Medulla oblongata (tissue), 1 donor: ENCODE results near the gene FRMD4B.

ENCODE experiments used
- DNase-seq: peaks from one replicate; pipeline ENCODE4 v3.0.0-alpha.2; 2015; ENCODE audit errors: extremely low spot score

Gene FRMD4B

GRCh38 chr3:69126999-69127398 lies 258.9 kb downstream of the FRMD4B start:
- DNase-seq: no peak

- DNase-seq: no peak
Observed at GRCh38 chr3:69126216-69126615, 259.7 kb downstream of the FRMD4B start.

- no peak for DNase-seq
Observed at GRCh38 chr3:69122403-69122802, 263.5 kb downstream of the FRMD4B start, which contains the start of gene LMOD3. TSS of gene LMOD3 (minus strand) at chr3:69122595. CDS start at chr3:69122386, 209 bp downstream.

- DNase-seq: no peak
Observed at GRCh38 chr3:69121950-69122349, 263.9 kb downstream of the FRMD4B start.

- no peak for DNase-seq
Observed at GRCh38 chr3:69121513-69121912, 264.4 kb downstream of the FRMD4B start.

GRCh38 chr3:69120879-69121464 lies 264.9 kb downstream of the FRMD4B start:
- DNase-seq: peak; percentile 93
